HepG2 (cell line): ENCODE data around the gene MGMT. TPM values are rescaled to one million over a fixed set of nuclear protein-coding genes. Genes with fewer than 3 reads are reported as not detected.

Source experiments
- ATAC-seq: fragments of 200-7000 bp; cut with Tn5 transposase; 3 replicates; pipeline ENCODE4 v1.9.1; 2020; ENCODE audit warnings: mild to moderate bottlenecking, moderate library complexity
- BruUV-seq: library from RNA; stranded (reverse); fragments of 400-500 nt; replicated peaks from 2 replicates; lab custom pipeline; 2021; lab: Mats Ljungman, UMichigan
- CTCF ChIA-PET: fragments of 300-600 bp; formaldehyde crosslinking; extraction: SDS; loops from one replicate; lab custom pipeline; 2021; ENCODE audit warnings: low total read pairs, inconsistent platforms, low intra/inter-chr PET ratio; lab: Yijun Ruan, JAX
- POLR2A ChIA-PET: fragments of 350-600 bp; sonication (Branson Sonifier 250); formaldehyde crosslinking; loops from one replicate; lab custom pipeline; 2020; ENCODE audit warnings: antibody characterized with exemption, inconsistent platforms; lab: Yijun Ruan, JAX
- DNase-seq: peaks from one replicate; pipeline ENCODE4 v3.0.0-alpha.2; 2015; ENCODE audit warnings: low spot score
- FAIRE-seq: peaks from 3 replicates; lab custom pipeline; 2011; peaks lifted over from hg19 to GRCh38; lab: Jason Lieb, UNC
- H2AFZ ChIP-seq: one replicate; pipeline ENCODE4 v1.6.1; 2011; ENCODE audit warnings: low read length, inconsistent platforms
- H3K27ac ChIP-seq: fragments of 300-600 bp; 3 replicates; pipeline ENCODE4 v1.8.0; 2011; ENCODE audit warnings: mixed run types, mild to moderate bottlenecking, mixed read lengths, low read length, inconsistent platforms; ENCODE audit not compliant: insufficient read depth; ENCODE audit errors: extremely low read length
- H3K27me3 ChIP-seq, 2 experiments: fragments of 200-600 bp in 1 of 2; 2 replicates in 1 of 2; 3 replicates in 1 of 2; pipeline versions ENCODE4 v1.6.0 to v1.8.0; 2011; ENCODE audit warnings: low read length in 2 of 2, mild to moderate bottlenecking in 2 of 2, moderate library complexity in 2 of 2, inconsistent platforms in 1 of 2; ENCODE audit not compliant: insufficient read depth in 2 of 2, control insufficient read depth in 1 of 2
- H3K36me3 ChIP-seq, 2 experiments: fragments of 200-600 bp in 1 of 2; replicated peaks in 1 of 2; 2 replicates in 1 of 2; 3 replicates in 1 of 2; pipeline versions ENCODE4 v1.5.1 to v1.8.0; 2011; ENCODE audit warnings: low read length in 2 of 2, inconsistent platforms in 1 of 2; ENCODE audit not compliant: insufficient read depth in 2 of 2, control insufficient read depth in 1 of 2
- H3K4me1 ChIP-seq: 2 replicates; pipeline ENCODE4 v1.5.1; 2012; ENCODE audit warnings: low read length, inconsistent platforms; ENCODE audit not compliant: insufficient read depth
- H3K4me2 ChIP-seq: 2 replicates; pipeline ENCODE4 v1.6.0; 2011; ENCODE audit warnings: low read depth, low read length, inconsistent platforms
- H3K4me3 ChIP-seq, 3 experiments: fragments of 200-600 bp in 1 of 3; sonication (generic), shearing (Covaris generic) in 1 of 3; replicated peaks in 1 of 3; 2 replicates each; pipeline ENCODE4 v1.5.1; 2011 to 2016; ENCODE audit warnings: low read length in 3 of 3, inconsistent platforms in 2 of 3, low read depth in 2 of 3, mild to moderate bottlenecking in 2 of 3, control low read depth in 1 of 3, mixed read lengths in 1 of 3; ENCODE audit not compliant: insufficient read depth in 1 of 3
- H3K79me2 ChIP-seq: one replicate; pipeline ENCODE4 v1.6.1; 2011; ENCODE audit warnings: low read length, inconsistent platforms; ENCODE audit not compliant: insufficient read depth
- H3K9ac ChIP-seq: 2 replicates; pipeline ENCODE4 v1.6.0; 2011; ENCODE audit warnings: mild to moderate bottlenecking, low read depth, low read length, inconsistent platforms; ENCODE audit not compliant: insufficient read depth
- H3K9me3 ChIP-seq: 2 replicates; pipeline ENCODE4 v1.5.1; 2012; ENCODE audit warnings: mild to moderate bottlenecking, low read length
- H4K20me1 ChIP-seq: 2 replicates; pipeline ENCODE4 v1.6.0; 2011; ENCODE audit warnings: inconsistent platforms, mild to moderate bottlenecking, low read length, moderate library complexity; ENCODE audit not compliant: insufficient read depth
- AKAP8 ChIP-seq: sonication (generic); formaldehyde crosslinking; IDR thresholded peaks from 2 replicates; pipeline ENCODE4 v1.5.1; 2020; ENCODE audit warnings: mild to moderate bottlenecking, missing genetic modification reagents
- ATF2 ChIP-seq: sonication (generic); formaldehyde crosslinking; IDR thresholded peaks from 2 replicates; pipeline ENCODE4 v1.4.0; 2020; ENCODE audit warnings: missing genetic modification reagents
- BCL3 ChIP-seq: sonication (generic); formaldehyde crosslinking; IDR thresholded peaks from 2 replicates; pipeline ENCODE4 v1.5.1; 2020; ENCODE audit warnings: mild to moderate bottlenecking, missing genetic modification reagents, moderate library complexity
- CC2D1A ChIP-seq: sonication (generic); formaldehyde crosslinking; IDR thresholded peaks from 2 replicates; pipeline ENCODE4 v1.8.1; 2023; ENCODE audit warnings: mild to moderate bottlenecking, missing genetic modification reagents
- CEBPB ChIP-seq: IDR thresholded peaks from 2 replicates; pipeline ENCODE4 v1.6.1; 2011; ENCODE audit warnings: low read depth, low read length, improper control_type of control experiment, borderline replicate concordance
- CEBPG ChIP-seq: IDR thresholded peaks from 2 replicates; pipeline ENCODE4 v1.6.1; 2016
- CREM ChIP-seq, 2 experiments: sonication (generic) in 1 of 2; formaldehyde crosslinking in 1 of 2; IDR thresholded peaks; 2 replicates each; pipeline versions ENCODE4 v1.4.0 to v1.6.1; 2016 to 2020; ENCODE audit warnings: antibody characterized with exemption in 1 of 2, mild to moderate bottlenecking in 1 of 2, missing genetic modification reagents in 1 of 2
- DNMT3B ChIP-seq: conservative IDR thresholded peaks from 2 replicates; pipeline ENCODE4 v1.6.1; 2016; ENCODE audit warnings: missing biosample characterization, control low read depth
- GTF3A ChIP-seq: sonication (generic); formaldehyde crosslinking; conservative IDR thresholded peaks from 2 replicates; pipeline ENCODE4 v1.4.0; 2020; ENCODE audit warnings: mild to moderate bottlenecking, missing genetic modification reagents
- HOXD1 ChIP-seq: sonication (generic); formaldehyde crosslinking; IDR thresholded peaks from 2 replicates; pipeline ENCODE4 v1.5.0; 2020; ENCODE audit warnings: missing genetic modification reagents
- KDM4B ChIP-seq: sonication (generic); formaldehyde crosslinking; IDR thresholded peaks from 2 replicates; pipeline ENCODE4 v1.4.0; 2020; ENCODE audit warnings: missing genetic modification reagents
- NFIB ChIP-seq: sonication (generic); formaldehyde crosslinking; IDR thresholded peaks from 2 replicates; pipeline ENCODE4 v1.9.0; 2021; ENCODE audit warnings: missing genetic modification reagents, mild to moderate bottlenecking, borderline replicate concordance
- TFDP1 ChIP-seq: IDR thresholded peaks from 2 replicates; pipeline ENCODE4 v1.6.1; 2016; ENCODE audit warnings: missing compliant biosample characterization, missing genetic modification reagents, borderline replicate concordance
- U2AF2 ChIP-seq: fragments of 200-400 bp; formaldehyde crosslinking; IDR thresholded peaks from 2 replicates; pipeline ENCODE4 v1.6.1; 2017; ENCODE audit warnings: low read depth, mild to moderate bottlenecking, low read length
- ZBTB8A ChIP-seq: sonication (generic); formaldehyde crosslinking; IDR thresholded peaks from 2 replicates; pipeline ENCODE4 v1.4.0; 2020; ENCODE audit warnings: mild to moderate bottlenecking, low read depth, missing genetic modification reagents, borderline replicate concordance
- ZGPAT ChIP-seq: IDR thresholded peaks from 2 replicates; pipeline ENCODE4 v1.6.1; 2016; ENCODE audit warnings: mild to moderate bottlenecking
- ZMYM2 ChIP-seq: sonication (generic); formaldehyde crosslinking; IDR thresholded peaks from 2 replicates; pipeline ENCODE4 v1.8.0; 2022; ENCODE audit warnings: mild to moderate bottlenecking, missing genetic modification reagents
- ZNF251 ChIP-seq: sonication (generic); formaldehyde crosslinking; IDR thresholded peaks from 2 replicates; pipeline ENCODE4 v1.9.0; 2021; ENCODE audit warnings: mild to moderate bottlenecking, missing genetic modification reagents
- ZNF274 ChIP-seq: sonication (generic); formaldehyde crosslinking; IDR thresholded peaks from 2 replicates; pipeline ENCODE4 v1.5.1; 2020; ENCODE audit warnings: mild to moderate bottlenecking, missing genetic modification reagents
- ZNF556 ChIP-seq: sonication (generic); formaldehyde crosslinking; IDR thresholded peaks from 2 replicates; pipeline ENCODE4 v1.4.0; 2020; ENCODE audit warnings: mild to moderate bottlenecking, missing genetic modification reagents, borderline replicate concordance
- ZNF619 ChIP-seq: sonication (generic); formaldehyde crosslinking; IDR thresholded peaks from 2 replicates; pipeline ENCODE4 v1.4.0; 2020; ENCODE audit warnings: mild to moderate bottlenecking, missing genetic modification reagents
- ZNF674 ChIP-seq: sonication (generic); formaldehyde crosslinking; IDR thresholded peaks from 2 replicates; pipeline ENCODE4 v1.5.0; 2020; ENCODE audit warnings: low read depth, mild to moderate bottlenecking, missing genetic modification reagents
- WGBS: methylation state at CpG from one replicate; pipeline ENCODE4 v1.1.6; 2017; ENCODE audit warnings: low lambda C conversion rate; 5-methylcytosine and 5-hydroxymethylcytosine counted together
- in situ Hi-C: cut with HindIII; loops from 2 replicates; pipeline ENCODE4 v1.10.0; 2017; ENCODE audit warnings: low pct_unique_long_range_greater_than_20kb; ENCODE audit not compliant: extremely low pct_ligation_motif_present
- intact Hi-C: fragments of 100-400 bp; cut with micrococcal nuclease; formaldehyde crosslinking; loops from one replicate; pipeline ENCODE4 v1.10.0; 2022; ENCODE audit not compliant: unreplicated experiment
- polyA plus RNA-seq, 8 experiments: library from polyadenylated mRNA; depleted of rRNA in 3 of 8; stranded (reverse) in 7 of 8; unstranded in 1 of 8; fragments of >200 nt; fragmentation: Illumina TruSeq in 4 of 8; extraction: Trizol in 4 of 8; gene quantifications; 2 replicates each; pipeline versions ENCODE4 v1.2.1 to v1.2.3, GENCODE V29; 2011 to 2016; ENCODE audit warnings: low read depth in 4 of 8, missing spikeins in 1 of 8, mixed read lengths in 1 of 8; ENCODE audit not compliant: insufficient read depth in 1 of 8
- total RNA-seq, 5 experiments: library from RNA; depleted of rRNA; stranded (reverse); fragments of >200 nt; fragmentation: Illumina TruSeq; extraction: Trizol; gene quantifications; 2 replicates each; pipeline ENCODE4 v1.2.3, GENCODE V29; 2016; ENCODE audit warnings: low read depth in 1 of 5

MGMT gene
- total and polyA plus RNA-seq, 2 of the 13 experiments (the other 11 are each of a cell fraction or from before 2014, with no cell fraction given) = 12.0 to 19.5 TPM

- TF ChIP-seq ZGPAT (CRISPR knock-in tag) (no peak), ZBTB8A (CRISPR knock-in tag) (no peak), CREM (IDR thresholded peaks at IDR 0.05) (no peak), CREM (CRISPR knock-in tag; IDR thresholded peaks at IDR 0.05) (no peak), CEBPG (CRISPR knock-in tag) (no peak), ZNF251 (no peak), ZNF674 (no peak), BCL3 (CRISPR knock-in tag) (no peak), DNMT3B (CRISPR knock-in tag) (no peak)
These were observed 308.6 kb downstream of the MGMT start (continued) for GRCh38 chr10:129775681-129776080.

- ATAC-seq (no peak), DNase-seq (no peak), FAIRE-seq (no peak)
- Histone ChIP-seq H4K20me1 (no peaks in the 10 kb centered on the region), H3K79me2 (no peaks in the 10 kb centered on the region), H2AFZ (no peak overlapping the region), H3K4me3 (no peak overlapping the region), H3K9ac (no peak overlapping the region), H3K4me1 (peaks cover 7% of the 10 kb centered on the region; the same call in 1 of the 2 replicates), H3K27me3 (no peaks in the 10 kb centered on the region), H3K4me2 (no peak overlapping the region), H3K36me3 (no peaks in the 10 kb centered on the region), H3K27ac (no peak overlapping the region), H3K9me3 (no peaks in the 10 kb centered on the region)
- ChIA-PET POLR2A (no interaction called here), CTCF (no interaction called here)
- 89% methylated on average over 19 of the region's 19 CpGs for WGBS
- intact Hi-C loops = no loop called here
- in situ Hi-C loops = no loop called here
- BruUV-seq = no TSS peak
- no peak for TF ChIP-seq U2AF2
- TF ChIP-seq NFIB (CRISPR knock-in tag) = no peak
- no peak for TF ChIP-seq TFDP1 (CRISPR knock-in tag)
- no peak for TF ChIP-seq CC2D1A (CRISPR knock-in tag)
- no peak for TF ChIP-seq GTF3A
- TF ChIP-seq CEBPB = no peak
- no peak for TF ChIP-seq AKAP8 (CRISPR knock-in tag)
- TF ChIP-seq ZNF619 (CRISPR knock-in tag) = no peak
- no peak for TF ChIP-seq ATF2 (CRISPR knock-in tag)
- no peak for TF ChIP-seq ZNF274 (CRISPR knock-in tag)
- no peak for TF ChIP-seq KDM4B (CRISPR knock-in tag)
- TF ChIP-seq ZMYM2 (CRISPR knock-in tag) = no peak
- no peak for TF ChIP-seq HOXD1
- no peak for TF ChIP-seq ZNF556 (CRISPR knock-in tag)
These were observed 310.6 kb downstream of the MGMT start for GRCh38 chr10:129777687-129778086.
